Measurements from ENCODE around the gene BCKDHB. TPM values are rescaled to one million over a fixed set of nuclear protein-coding genes. Genes with fewer than 3 reads are reported as not detected.
"Not testable (repeated sequence)": the region's sequence is repeated elsewhere in the genome, so short reads cannot be mapped to it uniquely, and the experiment has no call there.

BCKDHB gene
- polyA plus RNA-seq, 1 donor (not counting 4 experiments of a cell fraction or from before 2014, with no cell fraction given) = 20.9 TPM

DNA sequence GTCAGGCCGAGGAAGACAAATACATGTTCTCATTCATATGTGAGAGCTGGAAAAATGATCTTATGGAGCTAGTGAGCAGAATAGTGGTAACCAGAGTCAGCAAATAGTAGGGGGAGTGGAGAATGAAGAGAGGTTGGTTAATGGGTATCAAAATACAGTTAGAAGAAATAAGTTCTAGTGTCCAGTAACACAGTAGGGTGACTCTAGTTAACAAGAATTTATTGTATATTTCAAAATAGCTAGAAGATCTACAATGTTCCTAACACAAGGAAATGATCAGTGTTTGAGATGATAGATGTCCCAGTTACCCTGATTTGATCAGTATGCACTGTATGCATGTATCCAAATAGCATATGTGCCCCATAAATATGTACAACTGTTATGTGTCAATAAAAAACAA lies 128.4 kb downstream of the BCKDHB start:
- H3K4me1 ChIP-seq (ENCODE audit: control insufficient read depth, extremely low read depth, insufficient read depth, low read length) = no peaks in the 10 kb centered on the region
- H3K36me3 ChIP-seq (ENCODE audit: control insufficient read depth in 2 of 2, extremely low read depth in 1 of 2, insufficient read depth in 2 of 2, low read length in 2 of 2) = no peaks in the 10 kb centered on the region
- no peak overlapping the region for H3K27ac ChIP-seq (ENCODE audit: control insufficient read depth, insufficient read depth, low read length)
- no peak overlapping the region for H3K9ac ChIP-seq (ENCODE audit: control insufficient read depth, extremely low read depth, insufficient read depth, low read length)
- no peaks in the 10 kb centered on the region for H3K9me3 ChIP-seq (ENCODE audit: control insufficient read depth, low read depth, low read length)
- dilution Hi-C loops (cut with MboI; ENCODE audit: extremely low pct_ligation_motif_present, low sequenced_read_pairs) = no loop called here
- no peak overlapping the region for H3K4me2 ChIP-seq (ENCODE audit: control insufficient read depth, extremely low read depth, insufficient read depth, low read depth, low read length)
- TF ChIP-seq EZH2 (IDR thresholded peaks at IDR 0.05; ENCODE audit: low read length) = no peak
- no peak for TF ChIP-seq CTCF (optimal IDR thresholded peaks at IDR 0.05 in 1 of 3, IDR thresholded peaks at IDR 0.05 in 1 of 3, conservative IDR thresholded peaks at IDR 0.05 in 1 of 3; ENCODE audit: extremely low read depth in 1 of 3, insufficient read depth in 2 of 3, low read length in 3 of 3)
- no peak overlapping the region for H3K4me3 ChIP-seq (ENCODE audit: control insufficient read depth in 2 of 3, extremely low read depth in 1 of 3, insufficient read depth in 2 of 3, low read depth in 1 of 3, low read length in 3 of 3)
- no peak for FAIRE-seq
- no peaks in the 10 kb centered on the region for H4K20me1 ChIP-seq (ENCODE audit: control insufficient read depth, extremely low read depth, insufficient read depth, low read length)
- H2AFZ ChIP-seq (ENCODE audit: control insufficient read depth, low read length) = no peak overlapping the region
- H3K9me1 ChIP-seq (ENCODE audit: control insufficient read depth, extremely low read depth, insufficient read depth, low read length) = no peaks in the 10 kb centered on the region
- no peak for DNase-seq (ENCODE audit: low read depth, low spot score)
- no peaks in the 10 kb centered on the region for H3K27me3 ChIP-seq (ENCODE audit: control insufficient read depth, extremely low read depth, insufficient read depth, low read length)
- no peaks in the 10 kb centered on the region for H3K79me2 ChIP-seq (ENCODE audit: control insufficient read depth, insufficient read depth, low read length)

- Histone ChIP-seq H3K27me3 (ENCODE audit: control insufficient read depth, extremely low read depth, insufficient read depth, low read length) (no peaks in the 10 kb centered on the region), H4K20me1 (ENCODE audit: control insufficient read depth, extremely low read depth, insufficient read depth, low read length) (no peaks in the 10 kb centered on the region), H3K36me3 (ENCODE audit: control insufficient read depth in 2 of 2, extremely low read depth in 1 of 2, insufficient read depth in 2 of 2, low read length in 2 of 2) (no peaks in the 10 kb centered on the region), H2AFZ (ENCODE audit: control insufficient read depth, low read length) (no peak overlapping the region), H3K4me2 (ENCODE audit: control insufficient read depth, extremely low read depth, insufficient read depth, low read depth, low read length) (no peak overlapping the region), H3K9me3 (ENCODE audit: control insufficient read depth, low read depth, low read length) (no peaks in the 10 kb centered on the region), H3K27ac (ENCODE audit: control insufficient read depth, insufficient read depth, low read length) (no peak overlapping the region), H3K79me2 (ENCODE audit: control insufficient read depth, insufficient read depth, low read length) (no peaks in the 10 kb centered on the region), H3K4me3 (ENCODE audit: control insufficient read depth in 2 of 3, extremely low read depth in 1 of 3, insufficient read depth in 2 of 3, low read depth in 1 of 3, low read length in 3 of 3) (no peak overlapping the region), H3K4me1 (ENCODE audit: control insufficient read depth, extremely low read depth, insufficient read depth, low read length) (no peaks in the 10 kb centered on the region), H3K9me1 (ENCODE audit: control insufficient read depth, extremely low read depth, insufficient read depth, low read length) (no peaks in the 10 kb centered on the region), H3K9ac (ENCODE audit: control insufficient read depth, extremely low read depth, insufficient read depth, low read length) (no peak overlapping the region)
- FAIRE-seq (no peak), DNase-seq (ENCODE audit: low read depth, low spot score) (no peak)
- TF ChIP-seq CTCF (optimal IDR thresholded peaks at IDR 0.05 in 1 of 3, IDR thresholded peaks at IDR 0.05 in 1 of 3, conservative IDR thresholded peaks at IDR 0.05 in 1 of 3; ENCODE audit: extremely low read depth in 1 of 3, insufficient read depth in 2 of 3, low read length in 3 of 3) (no peak), EZH2 (IDR thresholded peaks at IDR 0.05; ENCODE audit: low read length) (no peak)
- dilution Hi-C loops (cut with MboI; ENCODE audit: extremely low pct_ligation_motif_present, low sequenced_read_pairs) = no loop called here
Measured at GRCh38 chr6:80235647-80236046, 129.2 kb downstream of the BCKDHB start.

GRCh38 chr6:80238754-80239153 lies 132.3 kb downstream of the BCKDHB start:
- H4K20me1 ChIP-seq (ENCODE audit: control insufficient read depth, extremely low read depth, insufficient read depth, low read length); H3K4me3 ChIP-seq (ENCODE audit: control insufficient read depth in 2 of 3, extremely low read depth in 1 of 3, insufficient read depth in 2 of 3, low read depth in 1 of 3, low read length in 3 of 3); FAIRE-seq; H3K36me3 ChIP-seq (ENCODE audit: control insufficient read depth in 2 of 2, extremely low read depth in 1 of 2, insufficient read depth in 2 of 2, low read length in 2 of 2); H3K27me3 ChIP-seq (ENCODE audit: control insufficient read depth, extremely low read depth, insufficient read depth, low read length); dilution Hi-C loops (cut with MboI; ENCODE audit: extremely low pct_ligation_motif_present, low sequenced_read_pairs); H3K9me1 ChIP-seq (ENCODE audit: control insufficient read depth, extremely low read depth, insufficient read depth, low read length); H3K9me3 ChIP-seq (ENCODE audit: control insufficient read depth, low read depth, low read length); H3K4me1 ChIP-seq (ENCODE audit: control insufficient read depth, extremely low read depth, insufficient read depth, low read length); DNase-seq (ENCODE audit: low read depth, low spot score); H3K27ac ChIP-seq (ENCODE audit: control insufficient read depth, insufficient read depth, low read length); H3K4me2 ChIP-seq (ENCODE audit: control insufficient read depth, extremely low read depth, insufficient read depth, low read depth, low read length); H3K79me2 ChIP-seq (ENCODE audit: control insufficient read depth, insufficient read depth, low read length); H2AFZ ChIP-seq (ENCODE audit: control insufficient read depth, low read length); H3K9ac ChIP-seq (ENCODE audit: control insufficient read depth, extremely low read depth, insufficient read depth, low read length): not testable (repeated sequence)
